ENCODE measurements around the gene FUBP3.

The FUBP3 gene

GRCh38 chr9:130576176-130576575, 3.2 kb upstream of the FUBP3 start:
- no peak overlapping the region for H3K4me3 ChIP-seq (ENCODE audit: low read length)
- DNase-seq (ENCODE audit: low read depth), result no peak
- TF ChIP-seq CTCF (conservative IDR thresholded peaks at IDR 0.05; ENCODE audit: low read length), result no peak

GRCh38 chr9:130579738-130580463, 524 bp downstream of the FUBP3 start:
- TF ChIP-seq CTCF (conservative IDR thresholded peaks at IDR 0.05; ENCODE audit: low read length), result no peak; the same call in 1 of the 2 replicates
- no peak for DNase-seq (ENCODE audit: low read depth)
- H3K4me3 ChIP-seq (ENCODE audit: low read length), result peak overlapping the region; percentile 97

GRCh38 chr9:130581766-130582165, 2.4 kb downstream of the FUBP3 start:
- DNase-seq (ENCODE audit: low read depth), result no peak
- no peak for TF ChIP-seq CTCF (conservative IDR thresholded peaks at IDR 0.05; ENCODE audit: low read length)
- H3K4me3 ChIP-seq (ENCODE audit: low read length), result no peak overlapping the region

GRCh38 chr9:130583271-130583670, 3.9 kb downstream of the FUBP3 start:
- no peak for DNase-seq (ENCODE audit: low read depth)
- H3K4me3 ChIP-seq (ENCODE audit: low read length), result no peak overlapping the region
- no peak for TF ChIP-seq CTCF (conservative IDR thresholded peaks at IDR 0.05; ENCODE audit: low read length)

GRCh38 chr9:130587921-130588320, 8.5 kb downstream of the FUBP3 start:
- no peak for TF ChIP-seq CTCF (conservative IDR thresholded peaks at IDR 0.05; ENCODE audit: low read length)
- H3K4me3 ChIP-seq (ENCODE audit: low read length), result no peak overlapping the region
- no peak for DNase-seq (ENCODE audit: low read depth)

GRCh38 chr9:130588416-130588815, 9.0 kb downstream of the FUBP3 start:
- no peak for DNase-seq (ENCODE audit: low read depth)
- TF ChIP-seq CTCF (conservative IDR thresholded peaks at IDR 0.05; ENCODE audit: low read length), result no peak
- no peak overlapping the region for H3K4me3 ChIP-seq (ENCODE audit: low read length)

GRCh38 chr9:130589754-130590153, 10.4 kb downstream of the FUBP3 start:
- no peak for DNase-seq (ENCODE audit: low read depth)
- TF ChIP-seq CTCF (conservative IDR thresholded peaks at IDR 0.05; ENCODE audit: low read length), result no peak

More at GRCh38 chr9:130589754-130590153, 10.4 kb downstream of the FUBP3 start:
- no peak overlapping the region for H3K4me3 ChIP-seq (ENCODE audit: low read length)

All from AG10803 (cell line).